Keratinocyte (primary cell): ENCODE data around the gene DMD.

Experiments used
- EZH2 ChIP-seq: IDR thresholded peaks from one replicate; pipeline ENCODE4 v1.6.1; 2012; ENCODE audit warnings: inconsistent platforms, mild to moderate bottlenecking, low read length, moderate library complexity
- TF ChIP-seq, protein P1 (sequence below), 3 experiments: IDR thresholded peaks in 1 of 3; conservative IDR thresholded peaks in 1 of 3; optimal IDR thresholded peaks in 1 of 3; 2 replicates in 2 of 3; 3 replicates in 1 of 3; pipeline versions ENCODE3 to v1.5.1; 2011; ENCODE audit warnings: low read length in 3 of 3, mild to moderate bottlenecking in 3 of 3, moderate library complexity in 2 of 3, control low read depth in 1 of 3, inconsistent platforms in 1 of 3; ENCODE audit not compliant: insufficient read depth in 2 of 3; ENCODE audit errors: extremely low read depth in 1 of 3

DNA sequence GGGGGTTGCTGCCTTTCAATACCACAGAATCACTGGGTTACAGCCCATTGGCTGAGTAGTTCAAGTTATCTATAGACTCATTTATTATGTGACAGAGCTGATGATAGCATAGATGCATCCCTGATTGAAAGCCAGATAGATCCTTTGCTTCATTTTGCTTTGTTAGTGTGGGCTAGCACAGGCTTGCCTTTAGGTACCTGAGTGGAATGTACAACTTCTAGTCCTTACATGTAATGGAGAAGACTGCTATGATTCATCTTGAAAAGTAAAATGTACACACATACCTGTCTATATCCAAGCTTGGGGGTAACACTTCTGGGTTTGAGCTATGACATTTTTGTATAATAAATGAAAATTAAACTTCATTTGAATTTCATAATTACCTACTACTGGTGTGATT lies 1913.5 kb downstream of the DMD start:
- TF ChIP-seq, protein P1, sequence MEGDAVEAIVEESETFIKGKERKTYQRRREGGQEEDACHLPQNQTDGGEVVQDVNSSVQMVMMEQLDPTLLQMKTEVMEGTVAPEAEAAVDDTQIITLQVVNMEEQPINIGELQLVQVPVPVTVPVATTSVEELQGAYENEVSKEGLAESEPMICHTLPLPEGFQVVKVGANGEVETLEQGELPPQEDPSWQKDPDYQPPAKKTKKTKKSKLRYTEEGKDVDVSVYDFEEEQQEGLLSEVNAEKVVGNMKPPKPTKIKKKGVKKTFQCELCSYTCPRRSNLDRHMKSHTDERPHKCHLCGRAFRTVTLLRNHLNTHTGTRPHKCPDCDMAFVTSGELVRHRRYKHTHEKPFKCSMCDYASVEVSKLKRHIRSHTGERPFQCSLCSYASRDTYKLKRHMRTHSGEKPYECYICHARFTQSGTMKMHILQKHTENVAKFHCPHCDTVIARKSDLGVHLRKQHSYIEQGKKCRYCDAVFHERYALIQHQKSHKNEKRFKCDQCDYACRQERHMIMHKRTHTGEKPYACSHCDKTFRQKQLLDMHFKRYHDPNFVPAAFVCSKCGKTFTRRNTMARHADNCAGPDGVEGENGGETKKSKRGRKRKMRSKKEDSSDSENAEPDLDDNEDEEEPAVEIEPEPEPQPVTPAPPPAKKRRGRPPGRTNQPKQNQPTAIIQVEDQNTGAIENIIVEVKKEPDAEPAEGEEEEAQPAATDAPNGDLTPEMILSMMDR (optimal IDR thresholded peaks at IDR 0.05 in 1 of 3, IDR thresholded peaks at IDR 0.05 in 1 of 3, conservative IDR thresholded peaks at IDR 0.05 in 1 of 3; ENCODE audit: extremely low read depth in 1 of 3, insufficient read depth in 2 of 3, low read length in 3 of 3): no peak
- no peak for TF ChIP-seq EZH2
